ENCODE measurements around the gene NRDE2. TPM values are rescaled to one million over a fixed set of nuclear protein-coding genes. Genes with fewer than 3 reads are reported as not detected.
A peak's percentile ranks its signal among the peaks of the same experiment; 100 is the strongest.

Gene NRDE2
- total and polyA plus RNA-seq, 4 donors = 5.6 to 20.0 (median 13.7) TPM

DNA sequence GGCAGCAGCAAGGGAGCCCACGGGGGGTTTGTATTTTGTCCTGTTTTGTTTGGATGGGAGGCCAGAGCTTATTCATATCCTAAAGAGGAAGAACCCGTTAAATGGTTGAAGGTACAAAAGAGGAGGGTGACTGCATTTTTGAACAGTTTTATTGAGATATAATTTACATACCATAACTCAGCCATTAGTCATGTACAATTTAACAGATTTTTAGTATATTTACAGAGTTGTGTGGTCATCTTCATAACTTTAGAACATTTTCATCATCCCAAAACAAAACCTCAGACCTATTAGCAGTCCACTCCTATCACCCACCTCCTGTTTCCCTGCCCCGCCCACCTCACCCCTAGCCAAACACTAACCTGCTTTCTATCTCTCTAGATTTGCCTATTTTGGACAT, 12.6 kb downstream of the NRDE2 start:
- H3K27me3 ChIP-seq (ENCODE audit: control insufficient read depth in 4 of 4, insufficient read depth in 4 of 4, low read length in 3 of 4) = no peaks in the 10 kb centered on the region
- TF ChIP-seq, protein P1, sequence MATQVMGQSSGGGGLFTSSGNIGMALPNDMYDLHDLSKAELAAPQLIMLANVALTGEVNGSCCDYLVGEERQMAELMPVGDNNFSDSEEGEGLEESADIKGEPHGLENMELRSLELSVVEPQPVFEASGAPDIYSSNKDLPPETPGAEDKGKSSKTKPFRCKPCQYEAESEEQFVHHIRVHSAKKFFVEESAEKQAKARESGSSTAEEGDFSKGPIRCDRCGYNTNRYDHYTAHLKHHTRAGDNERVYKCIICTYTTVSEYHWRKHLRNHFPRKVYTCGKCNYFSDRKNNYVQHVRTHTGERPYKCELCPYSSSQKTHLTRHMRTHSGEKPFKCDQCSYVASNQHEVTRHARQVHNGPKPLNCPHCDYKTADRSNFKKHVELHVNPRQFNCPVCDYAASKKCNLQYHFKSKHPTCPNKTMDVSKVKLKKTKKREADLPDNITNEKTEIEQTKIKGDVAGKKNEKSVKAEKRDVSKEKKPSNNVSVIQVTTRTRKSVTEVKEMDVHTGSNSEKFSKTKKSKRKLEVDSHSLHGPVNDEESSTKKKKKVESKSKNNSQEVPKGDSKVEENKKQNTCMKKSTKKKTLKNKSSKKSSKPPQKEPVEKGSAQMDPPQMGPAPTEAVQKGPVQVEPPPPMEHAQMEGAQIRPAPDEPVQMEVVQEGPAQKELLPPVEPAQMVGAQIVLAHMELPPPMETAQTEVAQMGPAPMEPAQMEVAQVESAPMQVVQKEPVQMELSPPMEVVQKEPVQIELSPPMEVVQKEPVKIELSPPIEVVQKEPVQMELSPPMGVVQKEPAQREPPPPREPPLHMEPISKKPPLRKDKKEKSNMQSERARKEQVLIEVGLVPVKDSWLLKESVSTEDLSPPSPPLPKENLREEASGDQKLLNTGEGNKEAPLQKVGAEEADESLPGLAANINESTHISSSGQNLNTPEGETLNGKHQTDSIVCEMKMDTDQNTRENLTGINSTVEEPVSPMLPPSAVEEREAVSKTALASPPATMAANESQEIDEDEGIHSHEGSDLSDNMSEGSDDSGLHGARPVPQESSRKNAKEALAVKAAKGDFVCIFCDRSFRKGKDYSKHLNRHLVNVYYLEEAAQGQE (IDR thresholded peaks at IDR 0.05) = no peak
- TF ChIP-seq RAD21 (IDR thresholded peaks at IDR 0.05) (no peak), GABPA (IDR thresholded peaks at IDR 0.05 in 1 of 2, conservative IDR thresholded peaks at IDR 0.05 in 1 of 2) (no peak), HNF4A (conservative IDR thresholded peaks at IDR 0.05) (no peak), FOXA1 (IDR thresholded peaks at IDR 0.05) (no peak), SP1 (IDR thresholded peaks at IDR 0.05) (no peak), EGR1 (IDR thresholded peaks at IDR 0.05; ENCODE audit: low read depth in 2 of 2) (no peak), MAX (IDR thresholded peaks at IDR 0.05) (no peak)
- TF ChIP-seq, protein P2, sequence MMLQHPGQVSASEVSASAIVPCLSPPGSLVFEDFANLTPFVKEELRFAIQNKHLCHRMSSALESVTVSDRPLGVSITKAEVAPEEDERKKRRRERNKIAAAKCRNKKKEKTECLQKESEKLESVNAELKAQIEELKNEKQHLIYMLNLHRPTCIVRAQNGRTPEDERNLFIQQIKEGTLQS (IDR thresholded peaks at IDR 0.05) = no peak
- DNase-seq (ENCODE audit: low spot score) = no peak
- H3K4me3 ChIP-seq (ENCODE audit: low read depth in 1 of 3, low read length in 3 of 3) = no peak overlapping the region
- WGBS = 95% methylated on average over 3 of the region's 3 CpGs
- H3K9ac ChIP-seq (ENCODE audit: low read depth in 1 of 2, low read length in 2 of 2) = no peak overlapping the region
- no peaks in the 10 kb centered on the region for H3K9me3 ChIP-seq (ENCODE audit: control insufficient read depth in 4 of 4, low read length in 3 of 4)
- H3K4me1 ChIP-seq (ENCODE audit: control insufficient read depth in 4 of 4, insufficient read depth in 4 of 4, low read length in 3 of 4) = peaks cover 0 to 14% (median 11%) of the 10 kb centered on the region in 4 donors
- peaks cover 0 to 17% (median 12%) of the 10 kb centered on the region in 4 donors for H3K36me3 ChIP-seq (ENCODE audit: control insufficient read depth in 4 of 4, insufficient read depth in 3 of 4, low read depth in 1 of 4, low read length in 3 of 4)
- no peak overlapping the region for H3K27ac ChIP-seq (ENCODE audit: low read depth in 1 of 2, low read length in 2 of 2)

DNA sequence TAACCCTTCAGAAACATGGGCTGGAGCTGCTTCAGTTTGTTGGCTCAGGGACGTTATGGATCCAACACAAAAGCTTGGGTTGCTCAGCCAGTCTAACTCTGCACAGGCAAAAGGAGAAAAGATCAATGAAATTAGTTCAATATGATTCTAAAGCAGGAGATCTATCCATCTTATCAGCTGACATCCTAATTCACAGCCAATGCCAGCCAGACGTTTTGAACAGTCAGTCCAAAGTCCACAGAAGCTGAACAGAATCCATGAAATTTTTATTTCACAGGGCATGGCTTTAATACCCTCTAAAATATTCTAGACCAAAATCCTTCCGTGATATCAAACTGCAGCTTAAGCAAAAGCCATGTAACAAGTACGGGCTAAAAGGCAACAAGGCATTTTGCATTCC, 13.7 kb downstream of the NRDE2 start:
- peaks cover 2 to 25% (median 15%) of the 10 kb centered on the region in 4 donors for H3K36me3 ChIP-seq (ENCODE audit: control insufficient read depth in 4 of 4, insufficient read depth in 3 of 4, low read depth in 1 of 4, low read length in 3 of 4)
- 41% methylated on average over 4 of the region's 4 CpGs for WGBS
- peaks cover 0 to 12% (median 10%) of the 10 kb centered on the region in 4 donors for H3K4me1 ChIP-seq (ENCODE audit: control insufficient read depth in 4 of 4, insufficient read depth in 4 of 4, low read length in 3 of 4)
- H3K9ac ChIP-seq (ENCODE audit: low read depth in 1 of 2, low read length in 2 of 2) = no peak overlapping the region
- no peaks in the 10 kb centered on the region for H3K9me3 ChIP-seq (ENCODE audit: control insufficient read depth in 4 of 4, low read length in 3 of 4)
- no peak overlapping the region for H3K4me3 ChIP-seq (ENCODE audit: low read depth in 1 of 3, low read length in 3 of 3)
- no peak for DNase-seq (ENCODE audit: low spot score)
- no peaks in the 10 kb centered on the region for H3K27me3 ChIP-seq (ENCODE audit: control insufficient read depth in 4 of 4, insufficient read depth in 4 of 4, low read length in 3 of 4)
- TF ChIP-seq SP1 (IDR thresholded peaks at IDR 0.05) (peak; percentile 30), HNF4A (conservative IDR thresholded peaks at IDR 0.05) (peak; percentile 73 to 89), GABPA (IDR thresholded peaks at IDR 0.05 in 1 of 2, conservative IDR thresholded peaks at IDR 0.05 in 1 of 2) (no peak), TAF1 (conservative IDR thresholded peaks at IDR 0.05) (no peak), YY1 (IDR thresholded peaks at IDR 0.05) (peak; percentile 10), RXRA (IDR thresholded peaks at IDR 0.05) (peak in 1 of 2 donors; percentile 3)
- TF ChIP-seq, protein P1 (IDR thresholded peaks at IDR 0.05) = no peak
- no peak overlapping the region for H3K27ac ChIP-seq (ENCODE audit: low read depth in 1 of 2, low read length in 2 of 2)
